AG09319 (cell line): ENCODE results near the gene IGF1R.
A peak's percentile ranks its signal among the peaks of the same experiment; 100 is the strongest.

Experiments
- DNase-seq: peaks from one replicate; pipeline ENCODE4 v3.0.0-alpha.2; 2010; ENCODE audit warnings: low read depth; ENCODE audit errors: extremely low read depth
- TF ChIP-seq, protein P1 (sequence below): IDR thresholded peaks from 2 replicates; pipeline ENCODE4 v1.5.1; 2011; ENCODE audit warnings: low read depth, mild to moderate bottlenecking, inconsistent platforms, low read length, moderate library complexity

The IGF1R gene

GRCh38 chr15:98875309-98875708 lies 227.0 kb downstream of the IGF1R start:
- TF ChIP-seq, protein P1, sequence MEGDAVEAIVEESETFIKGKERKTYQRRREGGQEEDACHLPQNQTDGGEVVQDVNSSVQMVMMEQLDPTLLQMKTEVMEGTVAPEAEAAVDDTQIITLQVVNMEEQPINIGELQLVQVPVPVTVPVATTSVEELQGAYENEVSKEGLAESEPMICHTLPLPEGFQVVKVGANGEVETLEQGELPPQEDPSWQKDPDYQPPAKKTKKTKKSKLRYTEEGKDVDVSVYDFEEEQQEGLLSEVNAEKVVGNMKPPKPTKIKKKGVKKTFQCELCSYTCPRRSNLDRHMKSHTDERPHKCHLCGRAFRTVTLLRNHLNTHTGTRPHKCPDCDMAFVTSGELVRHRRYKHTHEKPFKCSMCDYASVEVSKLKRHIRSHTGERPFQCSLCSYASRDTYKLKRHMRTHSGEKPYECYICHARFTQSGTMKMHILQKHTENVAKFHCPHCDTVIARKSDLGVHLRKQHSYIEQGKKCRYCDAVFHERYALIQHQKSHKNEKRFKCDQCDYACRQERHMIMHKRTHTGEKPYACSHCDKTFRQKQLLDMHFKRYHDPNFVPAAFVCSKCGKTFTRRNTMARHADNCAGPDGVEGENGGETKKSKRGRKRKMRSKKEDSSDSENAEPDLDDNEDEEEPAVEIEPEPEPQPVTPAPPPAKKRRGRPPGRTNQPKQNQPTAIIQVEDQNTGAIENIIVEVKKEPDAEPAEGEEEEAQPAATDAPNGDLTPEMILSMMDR = no peak
- no peak for DNase-seq

DNA sequence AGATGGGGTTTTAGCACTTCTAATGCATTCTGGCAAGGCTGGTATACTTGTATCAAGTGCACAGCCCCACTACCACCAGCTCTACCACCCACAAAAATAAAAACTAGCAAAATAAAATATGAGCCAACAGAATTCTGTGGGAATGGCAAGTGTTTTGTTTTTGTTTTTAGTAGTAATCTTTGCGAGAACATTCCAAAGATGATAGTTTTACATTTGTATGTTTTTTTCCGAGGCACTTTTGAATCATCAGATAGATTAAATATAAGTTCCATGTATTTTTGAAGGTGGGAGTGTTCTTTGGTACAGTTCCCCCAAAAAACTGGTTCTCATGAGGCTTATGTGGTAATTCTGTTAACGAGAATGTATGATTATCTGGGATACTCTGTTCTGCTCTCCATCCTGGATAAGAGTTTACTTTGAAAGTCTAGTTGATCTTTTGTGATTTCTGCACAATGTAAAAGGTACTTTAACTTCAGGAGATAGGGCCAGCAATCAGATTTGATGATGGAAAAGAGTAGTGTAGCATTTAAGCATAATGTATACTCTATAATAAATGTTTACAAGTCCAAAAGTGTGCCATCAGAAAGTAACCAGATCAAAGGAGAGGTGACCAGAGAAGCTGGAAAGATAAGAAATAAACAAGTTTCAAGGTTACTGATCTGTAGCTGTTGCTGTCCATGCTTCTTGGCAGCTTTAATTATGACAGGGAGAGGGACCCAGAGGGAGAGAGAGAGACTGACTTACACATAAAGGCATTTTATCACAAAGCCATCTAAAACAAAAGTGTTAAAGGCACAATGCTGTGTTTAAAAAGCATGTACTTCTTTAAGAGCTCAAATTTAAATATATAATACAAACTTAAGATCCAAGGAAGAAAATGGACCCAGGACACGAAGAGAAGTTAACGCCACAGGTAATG lies 228.4 kb downstream of the IGF1R start:
- no peak for DNase-seq
- TF ChIP-seq, protein P1 = no peak

DNA sequence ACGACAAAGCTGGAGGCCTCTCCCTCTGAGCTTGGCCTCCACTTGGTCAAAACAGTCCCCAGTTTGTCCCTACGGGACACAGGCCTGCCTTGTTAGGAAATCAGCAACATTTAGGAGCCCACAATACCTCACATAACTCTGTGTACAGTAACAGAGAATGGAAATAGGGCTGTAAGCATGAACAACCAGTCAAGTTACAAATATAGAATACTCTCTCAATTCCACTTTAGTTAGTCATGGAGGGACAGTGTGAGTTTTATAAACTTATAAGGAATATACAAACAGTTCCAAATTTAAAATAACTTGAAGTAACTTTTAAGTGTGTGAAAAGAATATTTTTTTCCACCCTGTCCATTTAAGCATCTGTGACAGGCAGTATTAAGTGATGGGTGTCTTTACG lies 229.8 kb downstream of the IGF1R start:
- TF ChIP-seq, protein P1 = no peak
- no peak for DNase-seq

DNA sequence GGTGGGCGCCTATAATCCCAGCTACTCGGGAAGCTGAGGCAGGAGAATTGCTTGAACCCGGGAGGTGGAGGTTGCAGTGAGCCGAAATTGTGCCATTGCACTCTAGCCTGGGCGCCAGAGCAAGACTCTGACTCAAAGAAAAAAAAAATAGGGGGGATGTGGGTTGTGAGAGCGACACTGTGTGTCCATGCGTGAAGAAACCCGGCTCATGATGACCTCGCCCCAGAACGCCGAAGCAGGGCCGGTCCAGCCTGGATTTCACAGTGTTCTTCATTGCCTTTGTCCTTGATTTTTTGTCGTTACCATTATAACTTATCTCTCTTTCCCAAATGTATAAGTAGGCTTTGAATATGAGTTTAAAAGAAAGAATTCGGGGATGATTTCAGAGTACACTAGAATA lies 230.5 kb downstream of the IGF1R start:
- no peak for DNase-seq
- TF ChIP-seq, protein P1 = no peak

GRCh38 chr15:98881526-98882520 lies 233.5 kb downstream of the IGF1R start:
- TF ChIP-seq, protein P1 = peak; percentile 24
- DNase-seq = no peak

DNA sequence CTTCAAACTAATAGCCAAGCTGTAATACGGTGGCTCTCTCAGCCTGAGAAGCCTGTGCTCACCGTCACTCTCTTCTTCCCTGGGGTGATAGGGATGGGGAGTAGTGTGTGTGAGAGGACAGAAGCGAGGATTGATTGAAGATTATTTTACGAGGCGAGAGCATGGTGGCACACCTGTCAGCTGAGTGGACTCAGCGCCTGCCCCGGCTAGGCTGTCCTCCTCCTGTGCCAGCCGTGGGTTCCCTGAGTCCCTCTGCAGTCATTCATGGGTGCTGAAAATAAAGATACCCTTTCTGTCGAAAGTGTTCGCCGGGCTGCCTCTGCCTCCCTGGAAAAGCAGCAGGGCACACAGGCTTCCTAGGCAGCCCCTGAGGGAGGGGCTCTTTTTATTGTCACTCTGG lies 235.1 kb downstream of the IGF1R start:
- TF ChIP-seq, protein P1 = no peak
- no peak for DNase-seq

DNA sequence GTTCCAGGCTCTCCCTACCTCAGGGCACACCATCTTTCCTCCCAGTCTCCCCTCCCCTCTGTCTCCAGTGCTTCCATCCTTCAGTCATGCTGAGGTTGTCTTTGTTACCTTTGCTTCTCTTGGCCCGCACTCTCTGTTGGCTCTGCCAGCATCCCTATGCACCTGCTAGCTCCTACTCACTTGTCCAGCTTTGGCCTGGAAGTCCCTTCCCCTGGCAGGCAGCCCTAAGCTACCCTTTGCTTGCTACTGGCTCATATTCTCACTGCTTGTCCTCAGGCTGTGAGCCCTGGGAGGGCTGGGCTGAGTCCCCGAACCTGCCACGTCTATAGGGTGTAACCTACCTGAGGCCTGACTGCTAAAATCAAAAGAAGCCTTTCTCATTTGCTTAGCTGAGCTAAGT lies 236.6 kb downstream of the IGF1R start:
- no peak for DNase-seq
- TF ChIP-seq, protein P1 = no peak
